K562 (cell line): Measurements from ENCODE around the gene PSAP. TPM values are rescaled to one million over a fixed set of nuclear protein-coding genes. Genes with fewer than 3 reads are reported as not detected.

ENCODE experiments used
- BACH1 ChIP-seq: fragments of 200-800 bp; sonication (Bioruptor generic); IDR thresholded peaks from 2 replicates; pipeline ENCODE4 v1.6.1; 2016; ENCODE audit warnings: missing genetic modification characterization, missing compliant biosample characterization
- BRCA1 ChIP-seq, 2 experiments: fragments of 450-650 bp in 1 of 2; sonication (generic) in 1 of 2; formaldehyde crosslinking in 1 of 2; IDR thresholded peaks; 2 replicates each; pipeline versions ENCODE4 v1.5.0 to v1.6.1; 2017 to 2020; ENCODE audit warnings: mild to moderate bottlenecking in 1 of 2, missing genetic modification reagents in 1 of 2
- BRD9 ChIP-seq: fragments of 450-650 bp; IDR thresholded peaks from 2 replicates; pipeline ENCODE4 v1.6.1; 2018; ENCODE audit warnings: low read depth; ENCODE audit not compliant: partially characterized antibody
- CTBP1 ChIP-seq: fragments of 450-650 bp; IDR thresholded peaks from 2 replicates; pipeline ENCODE4 v1.6.1; 2016; ENCODE audit warnings: borderline replicate concordance
- CTCFL ChIP-seq: IDR thresholded peaks from 2 replicates; pipeline ENCODE4 v1.6.1; 2011; ENCODE audit warnings: borderline replicate concordance, low read depth, mild to moderate bottlenecking, moderate library complexity, low read length; ENCODE audit not compliant: insufficient read depth, poor library complexity, severe bottlenecking
- EHMT2 ChIP-seq: fragments of 450-650 bp; IDR thresholded peaks from 2 replicates; pipeline ENCODE4 v1.6.1; 2018; ENCODE audit warnings: antibody characterized with exemption
- FOSL1 ChIP-seq: fragments of 200-800 bp; sonication (Bioruptor generic); conservative IDR thresholded peaks from 2 replicates; pipeline ENCODE4 v1.6.1; 2016; ENCODE audit warnings: missing genetic modification characterization, missing compliant biosample characterization
- FOXJ2 ChIP-seq: fragments of 200-800 bp; sonication (Bioruptor generic); IDR thresholded peaks from 2 replicates; pipeline ENCODE4 v1.6.1; 2016; ENCODE audit warnings: missing genetic modification characterization, missing compliant biosample characterization
- GTF2A2 ChIP-seq: IDR thresholded peaks from 2 replicates; pipeline ENCODE4 v1.6.1; 2016; ENCODE audit warnings: mild to moderate bottlenecking, missing genetic modification characterization, missing compliant biosample characterization
- HDAC1 ChIP-seq, 2 experiments: fragments of 450-650 bp; IDR thresholded peaks; 2 replicates each; pipeline ENCODE4 v1.6.1; 2016 to 2017; ENCODE audit warnings: inconsistent platforms in 1 of 2, mild to moderate bottlenecking in 1 of 2, moderate library complexity in 1 of 2
- HDAC6 ChIP-seq: IDR thresholded peaks from 2 replicates; pipeline ENCODE4 v1.6.1; 2012; ENCODE audit warnings: low read depth, mild to moderate bottlenecking, control low read depth, inconsistent platforms, low read length, moderate library complexity
- HNRNPUL1 ChIP-seq: fragments of 200-400 bp; formaldehyde crosslinking; IDR thresholded peaks from 2 replicates; pipeline ENCODE4 v1.6.1; 2017; ENCODE audit warnings: low read length
- KAT7 ChIP-seq: sonication (generic); formaldehyde crosslinking; IDR thresholded peaks from 2 replicates; pipeline ENCODE4 v1.8.0; 2022; ENCODE audit warnings: missing genetic modification reagents, mild to moderate bottlenecking, borderline replicate concordance
- KAT8 ChIP-seq: fragments of 450-650 bp; IDR thresholded peaks from 2 replicates; pipeline ENCODE4 v1.6.1; 2016; ENCODE audit warnings: low read depth, mild to moderate bottlenecking
- MAZ ChIP-seq, 2 experiments: fragments of 450-650 bp in 1 of 2; sonication (generic) in 1 of 2; formaldehyde crosslinking; IDR thresholded peaks in 1 of 2; conservative IDR thresholded peaks in 1 of 2; 2 replicates each; pipeline versions ENCODE4 v1.4.0 to v1.5.0; 2020; ENCODE audit warnings: mild to moderate bottlenecking in 1 of 2, missing genetic modification reagents in 1 of 2
- MYNN ChIP-seq, 2 experiments: sonication (generic); formaldehyde crosslinking in 1 of 2; IDR thresholded peaks; 2 replicates each; pipeline versions ENCODE4 v1.5.0 to v1.6.1; 2016 to 2020; ENCODE audit warnings: antibody characterized with exemption in 1 of 2, missing genetic modification reagents in 1 of 2
- NFATC3 ChIP-seq: fragments of 450-650 bp; IDR thresholded peaks from 2 replicates; pipeline ENCODE4 v1.6.1; 2017; ENCODE audit warnings: mild to moderate bottlenecking
- NFIX ChIP-seq: fragments of 250-450 bp; sonication (Bioruptor Pico); IDR thresholded peaks from 2 replicates; pipeline ENCODE4 v1.4.0; 2020; ENCODE audit warnings: low read depth, mild to moderate bottlenecking, moderate library complexity
- RAD51 ChIP-seq: fragments of 450-650 bp; IDR thresholded peaks from 2 replicates; pipeline ENCODE4 v1.7.1; 2016; ENCODE audit warnings: low read depth, mild to moderate bottlenecking, borderline replicate concordance
- RUNX1 ChIP-seq: sonication (generic); IDR thresholded peaks from 2 replicates; pipeline ENCODE4 v1.6.1; 2016; ENCODE audit warnings: antibody characterized with exemption, low read depth
- SREBF2 ChIP-seq: sonication (generic); formaldehyde crosslinking; IDR thresholded peaks from 2 replicates; pipeline ENCODE4 v1.4.0; 2020; ENCODE audit warnings: mild to moderate bottlenecking, missing genetic modification reagents
- YY1 ChIP-seq, 3 experiments: IDR thresholded peaks; 2 replicates each; pipeline ENCODE4 v1.6.1; 2011; ENCODE audit warnings: low read length in 2 of 3, mild to moderate bottlenecking in 2 of 3, moderate library complexity in 2 of 3, borderline replicate concordance in 1 of 3, control low read depth in 1 of 3, low read depth in 1 of 3; ENCODE audit not compliant: insufficient read depth in 3 of 3, insufficient replicate concordance in 2 of 3, control insufficient read depth in 1 of 3, insufficient read length in 1 of 3; ENCODE audit errors: extremely low read depth in 1 of 3
- ZBTB8A ChIP-seq: fragments of 450-650 bp; IDR thresholded peaks from 2 replicates; pipeline ENCODE4 v1.6.1; 2018; ENCODE audit warnings: mild to moderate bottlenecking, moderate library complexity; ENCODE audit not compliant: partially characterized antibody
- ZNF408 ChIP-seq: fragments of 250-450 bp; sonication (Bioruptor Pico); IDR thresholded peaks from 2 replicates; pipeline ENCODE4 v1.4.0; 2020; ENCODE audit warnings: low read depth, mild to moderate bottlenecking, moderate library complexity
- ZNF717 ChIP-seq: fragments of 250-450 bp; sonication (Bioruptor Pico); IDR thresholded peaks from 2 replicates; pipeline ENCODE4 v1.5.0; 2021
- ZNF77 ChIP-seq: fragments of 250-450 bp; sonication (Bioruptor Pico); IDR thresholded peaks from 2 replicates; pipeline ENCODE4 v1.5.0; 2020
- polyA plus RNA-seq, 8 experiments: library from polyadenylated mRNA; depleted of rRNA in 4 of 8; stranded (reverse) in 5 of 8; unstranded in 3 of 8; fragments of >200 nt; fragmentation: Nextera tagmentation in 2 of 8; fragmentation: Illumina TruSeq in 1 of 8; extraction: Ambion mirVana in 2 of 8; extraction: Trizol in 1 of 8; gene quantifications; 2 replicates each; pipeline versions ENCODE4 v1.2.1 to v1.2.3, GENCODE V29; 2011 to 2014; ENCODE audit warnings: inconsistent platforms in 1 of 8, missing spikeins in 1 of 8
- total RNA-seq, 7 experiments: library from RNA; depleted of rRNA in 6 of 7; stranded (reverse); fragments of >200 nt in 6 of 7; fragmentation: Illumina TruSeq in 2 of 7; extraction: Trizol in 2 of 7; gene quantifications; 2 replicates each; pipeline versions ENCODE4 v1.2.1 to v1.2.3, GENCODE V29; 2011 to 2021; ENCODE audit warnings: low replicate concordance in 1 of 7
- TF ChIP-seq, protein P1 (sequence below): fragments of 450-650 bp; formaldehyde crosslinking; IDR thresholded peaks from 2 replicates; pipeline ENCODE4 v1.4.0; 2020; ENCODE audit warnings: mild to moderate bottlenecking, moderate library complexity

The PSAP gene
- total and polyA plus RNA-seq, 9 of the 15 experiments (the other 6 are each of a cell fraction or from before 2014, with no cell fraction given) = 245 to 700 (median 429) TPM

GRCh38 chr10:71868192-71868697, 17.2 kb upstream of the PSAP start (continued):
- TF ChIP-seq CTCFL = no peak
- no peak for TF ChIP-seq ZBTB8A
- TF ChIP-seq KAT8 = no peak
- TF ChIP-seq ZNF408 = no peak
- TF ChIP-seq RUNX1 = no peak
- no peak for TF ChIP-seq HNRNPUL1
- TF ChIP-seq GTF2A2 = peak; percentile 60; the same call in 1 of the 2 replicates
- no peak for TF ChIP-seq ZNF717 (CRISPR knock-in tag)
- no peak for TF ChIP-seq BRCA1 (IDR thresholded peaks at IDR 0.05)
- TF ChIP-seq BRCA1 (CRISPR knock-in tag; IDR thresholded peaks at IDR 0.05) = no peak
- TF ChIP-seq FOSL1 = peak; percentile 67
- 0 out of 2 replicates have a peak, but pooled peaks have one; percentile 7 for TF ChIP-seq NFIX (CRISPR knock-in tag)
- TF ChIP-seq RAD51 = peak; percentile 91
- TF ChIP-seq CTBP1 = peak; percentile 28; the same call in 1 of the 2 replicates
- no peak for TF ChIP-seq ZNF77 (CRISPR knock-in tag)
- peak; percentile 32; the same call in 1 of the 2 replicates for TF ChIP-seq FOXJ2
- TF ChIP-seq BRD9 = peak; percentile 67
- no peak for TF ChIP-seq HDAC6
- TF ChIP-seq HDAC1 (IDR thresholded peaks at IDR 0.05) = no peak
- TF ChIP-seq KAT7 (CRISPR knock-in tag) = no peak; the same call in 1 of the 2 replicates
- no peak for TF ChIP-seq YY1 (IDR thresholded peaks at IDR 0.05; ENCODE audit: borderline replicate concordance in 1 of 3, control insufficient read depth in 1 of 3, extremely low read depth in 1 of 3, insufficient read depth in 3 of 3, insufficient read length in 1 of 3, insufficient replicate concordance in 2 of 3, low read depth in 1 of 3, low read length in 2 of 3)
- no peak for TF ChIP-seq NFATC3
- TF ChIP-seq EHMT2 = 0 out of 2 replicates have a peak, but pooled peaks have one; percentile 18
- TF ChIP-seq, protein P1, sequence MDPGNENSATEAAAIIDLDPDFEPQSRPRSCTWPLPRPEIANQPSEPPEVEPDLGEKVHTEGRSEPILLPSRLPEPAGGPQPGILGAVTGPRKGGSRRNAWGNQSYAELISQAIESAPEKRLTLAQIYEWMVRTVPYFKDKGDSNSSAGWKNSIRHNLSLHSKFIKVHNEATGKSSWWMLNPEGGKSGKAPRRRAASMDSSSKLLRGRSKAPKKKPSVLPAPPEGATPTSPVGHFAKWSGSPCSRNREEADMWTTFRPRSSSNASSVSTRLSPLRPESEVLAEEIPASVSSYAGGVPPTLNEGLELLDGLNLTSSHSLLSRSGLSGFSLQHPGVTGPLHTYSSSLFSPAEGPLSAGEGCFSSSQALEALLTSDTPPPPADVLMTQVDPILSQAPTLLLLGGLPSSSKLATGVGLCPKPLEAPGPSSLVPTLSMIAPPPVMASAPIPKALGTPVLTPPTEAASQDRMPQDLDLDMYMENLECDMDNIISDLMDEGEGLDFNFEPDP = no peak
- TF ChIP-seq MAZ (CRISPR knock-in tag; conservative IDR thresholded peaks at IDR 0.05 in 1 of 2, IDR thresholded peaks at IDR 0.05 in 1 of 2) = no peak; a peak in 1 of 4 replicates
- TF ChIP-seq SREBF2 (CRISPR knock-in tag) = no peak
- peak; percentile 46; the same call in 1 of the 2 replicates for TF ChIP-seq BACH1 (tag)
- TF ChIP-seq MYNN (IDR thresholded peaks at IDR 0.05) = no peak
- TF ChIP-seq MYNN (CRISPR knock-in tag; IDR thresholded peaks at IDR 0.05) = no peak
